Thoracic aorta (tissue), 2 donors: ENCODE data around the gene B9D2. TPM values are rescaled to one million over a fixed set of nuclear protein-coding genes. Genes with fewer than 3 reads are reported as not detected.

Source experiments
- ATAC-seq: fragments of 150-250 bp; one replicate; pipeline ENCODE4 v1.8.0; 2017; ENCODE audit warnings: low read depth; ENCODE audit not compliant: insufficient number of reproducible peaks, low FRiP score
- DNase-seq: peaks from one replicate; pipeline ENCODE4 v3.0.0-alpha.2; 2020; ENCODE audit warnings: low spot score
- H3K27ac ChIP-seq, 2 donors: fragments of 200-600 bp; sonication (generic); 1 replicate in 1 of 2; 2 replicates in 1 of 2; pipeline ENCODE4 v1.5.1; 2016; ENCODE audit warnings: mild to moderate bottlenecking in 2 of 2, moderate library complexity in 2 of 2
- H3K27me3 ChIP-seq: fragments of 200-600 bp; sonication (generic); replicated peaks from 2 replicates; pipeline ENCODE4 v1.6.0; 2016; ENCODE audit warnings: mild to moderate bottlenecking; ENCODE audit not compliant: insufficient read depth
- H3K36me3 ChIP-seq: fragments of 200-600 bp; sonication (generic); one replicate; pipeline ENCODE4 v1.5.1; 2016
- H3K4me1 ChIP-seq, 2 donors: fragments of 200-600 bp; sonication (generic); 1 replicate in 1 of 2; 2 replicates in 1 of 2; pipeline versions ENCODE4 v1.5.1 to v1.6.0; 2016; ENCODE audit warnings: low read depth in 2 of 2, mild to moderate bottlenecking in 1 of 2; ENCODE audit not compliant: control insufficient read depth in 1 of 2
- H3K4me3 ChIP-seq: fragments of 200-600 bp; sonication (generic); 2 replicates; pipeline ENCODE4 v1.5.1; 2016; ENCODE audit warnings: mild to moderate bottlenecking
- H3K9me3 ChIP-seq: fragments of 200-600 bp; sonication (generic); 2 replicates; pipeline ENCODE4 v1.5.1; 2016
- total RNA-seq, 2 donors: library from RNA; depleted of rRNA; stranded (reverse); fragments of >200 nt; gene quantifications; one replicate each; pipeline versions ENCODE4 v1.1.0 to v1.2.3, GENCODE V29; 2016
- TF ChIP-seq, protein P1 (sequence below): fragments of 200-600 bp; sonication (generic); IDR thresholded peaks from one replicate; pipeline ENCODE4 v1.5.1; 2019; ENCODE audit warnings: antibody characterized with exemption

B9D2 gene
- total RNA-seq, 2 donors from 2014 or later = 1.2 to 4.0 TPM

DNA sequence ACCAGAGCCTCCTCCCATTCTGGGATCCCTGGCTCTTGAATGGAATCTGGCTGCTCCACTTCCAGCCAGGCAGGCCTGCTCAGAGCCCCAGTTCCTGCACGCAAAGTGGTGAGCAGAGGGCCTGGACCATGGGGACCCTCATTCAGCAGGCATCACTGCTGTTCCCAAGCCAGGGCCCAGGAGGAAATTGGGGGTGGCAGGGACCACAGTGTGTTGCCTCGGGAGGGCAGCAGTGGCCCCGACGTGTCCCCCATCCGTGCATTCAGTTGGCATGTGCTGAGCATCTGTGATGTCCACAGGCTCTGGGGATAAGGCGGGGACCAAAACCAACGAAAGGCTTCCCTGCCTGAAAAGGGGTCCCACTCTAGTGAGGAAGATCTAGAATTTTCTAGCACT lies 42.7 kb downstream of the B9D2 start:
- Histone ChIP-seq H3K9me3 (no peaks in the 10 kb centered on the region), H3K27ac (peak overlapping the region; percentile 96 to 99), H3K4me1 (peaks cover 26 to 47% of the 10 kb centered on the region in 2 donors), H3K4me3 (no peak overlapping the region), H3K27me3 (no peaks in the 10 kb centered on the region), H3K36me3 (peaks cover 44% of the 10 kb centered on the region)
- TF ChIP-seq, protein P1, sequence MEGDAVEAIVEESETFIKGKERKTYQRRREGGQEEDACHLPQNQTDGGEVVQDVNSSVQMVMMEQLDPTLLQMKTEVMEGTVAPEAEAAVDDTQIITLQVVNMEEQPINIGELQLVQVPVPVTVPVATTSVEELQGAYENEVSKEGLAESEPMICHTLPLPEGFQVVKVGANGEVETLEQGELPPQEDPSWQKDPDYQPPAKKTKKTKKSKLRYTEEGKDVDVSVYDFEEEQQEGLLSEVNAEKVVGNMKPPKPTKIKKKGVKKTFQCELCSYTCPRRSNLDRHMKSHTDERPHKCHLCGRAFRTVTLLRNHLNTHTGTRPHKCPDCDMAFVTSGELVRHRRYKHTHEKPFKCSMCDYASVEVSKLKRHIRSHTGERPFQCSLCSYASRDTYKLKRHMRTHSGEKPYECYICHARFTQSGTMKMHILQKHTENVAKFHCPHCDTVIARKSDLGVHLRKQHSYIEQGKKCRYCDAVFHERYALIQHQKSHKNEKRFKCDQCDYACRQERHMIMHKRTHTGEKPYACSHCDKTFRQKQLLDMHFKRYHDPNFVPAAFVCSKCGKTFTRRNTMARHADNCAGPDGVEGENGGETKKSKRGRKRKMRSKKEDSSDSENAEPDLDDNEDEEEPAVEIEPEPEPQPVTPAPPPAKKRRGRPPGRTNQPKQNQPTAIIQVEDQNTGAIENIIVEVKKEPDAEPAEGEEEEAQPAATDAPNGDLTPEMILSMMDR = no peak
- ATAC-seq (no peak), DNase-seq (no peak)

DNA sequence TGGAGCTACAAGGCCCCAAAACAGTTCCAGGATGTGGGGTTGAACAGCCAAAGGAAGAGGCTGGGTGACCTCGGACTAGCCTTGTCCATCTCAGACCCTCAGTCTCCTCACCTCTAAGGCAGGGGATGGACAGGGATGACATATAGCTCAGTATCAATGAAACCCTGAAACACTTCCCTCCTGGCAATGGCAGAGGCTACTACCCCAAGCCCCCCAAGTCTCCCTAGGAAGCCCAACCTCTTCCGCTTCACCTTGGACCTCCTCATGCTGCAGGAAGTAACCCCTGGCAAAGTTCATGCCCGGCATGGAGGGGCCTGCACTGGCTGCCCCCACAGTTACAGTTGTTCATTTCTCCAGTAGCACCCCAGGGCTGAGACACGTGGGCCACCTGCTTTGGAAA lies 43.4 kb downstream of the B9D2 start:
- H3K36me3 ChIP-seq = peaks cover 45% of the 10 kb centered on the region
- TF ChIP-seq, protein P1 = no peak
- no peak overlapping the region for H3K27ac ChIP-seq
- peaks cover 20 to 40% of the 10 kb centered on the region in 2 donors for H3K4me1 ChIP-seq
- DNase-seq = no peak
- no peak for ATAC-seq
- no peaks in the 10 kb centered on the region for H3K9me3 ChIP-seq
- H3K27me3 ChIP-seq = no peaks in the 10 kb centered on the region
- H3K4me3 ChIP-seq = no peak overlapping the region

DNA sequence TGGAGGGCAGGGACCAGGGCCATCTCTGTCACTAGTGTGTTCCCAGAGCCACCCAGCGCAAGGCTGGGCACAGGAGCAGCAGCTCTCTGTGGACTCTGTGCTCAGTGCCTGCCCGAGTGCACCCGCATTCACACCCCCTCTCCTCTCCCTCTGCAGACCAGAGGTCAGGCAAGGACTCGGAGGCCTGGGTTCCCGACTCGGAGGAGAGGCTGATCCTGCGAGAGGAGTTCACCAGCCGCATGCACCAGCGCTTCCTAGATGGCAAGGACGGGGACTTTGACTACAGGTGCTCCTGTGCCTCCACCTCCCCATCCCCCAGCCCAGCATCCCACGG lies 43.8 kb downstream of the B9D2 start:
- ATAC-seq (no peak), DNase-seq (no peak)
- Histone ChIP-seq H3K4me1 (peaks cover 19 to 38% of the 10 kb centered on the region in 2 donors), H3K27me3 (no peaks in the 10 kb centered on the region), H3K36me3 (peaks cover 45% of the 10 kb centered on the region), H3K9me3 (no peaks in the 10 kb centered on the region), H3K27ac (no peak overlapping the region), H3K4me3 (no peak overlapping the region)
- TF ChIP-seq, protein P1 = no peak

DNA sequence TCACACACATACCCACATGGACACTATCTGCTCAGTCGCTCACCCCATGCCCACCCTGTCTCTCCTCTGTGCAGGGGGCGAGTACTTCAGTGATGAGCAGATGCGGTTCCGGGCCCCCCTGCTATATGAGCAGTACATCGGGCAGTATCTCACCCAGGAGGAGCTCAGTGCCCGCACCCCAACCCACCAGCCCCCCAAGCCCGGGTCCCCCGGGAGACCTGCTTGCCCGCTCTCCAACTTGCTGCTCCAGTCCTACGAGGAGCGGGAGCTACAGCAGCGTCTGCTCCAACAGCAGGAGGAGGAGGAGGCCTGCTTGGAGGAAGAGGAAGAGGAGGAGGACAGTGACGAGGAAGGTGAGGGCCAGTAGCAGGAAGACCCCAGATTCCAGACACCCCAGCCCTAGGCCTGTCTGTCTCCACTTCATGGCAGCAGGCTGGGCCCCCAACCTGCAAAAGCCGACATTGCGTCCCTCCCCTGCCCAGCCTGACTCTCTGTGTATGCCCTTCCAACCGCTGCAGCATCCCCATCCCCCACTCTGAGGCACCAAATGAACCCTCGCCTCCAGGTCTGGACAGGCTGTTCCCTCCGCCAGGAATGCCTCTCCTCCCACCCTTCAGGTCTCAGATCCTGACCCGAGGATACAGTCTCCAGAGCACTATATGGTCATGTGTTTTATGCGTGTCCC lies 44.3 kb downstream of the B9D2 start:
- H3K9me3 ChIP-seq = no peaks in the 10 kb centered on the region
- peaks cover 19 to 33% of the 10 kb centered on the region in 2 donors for H3K4me1 ChIP-seq
- no peak for ATAC-seq
- no peak for DNase-seq
- H3K27ac ChIP-seq = no peak overlapping the region
- no peaks in the 10 kb centered on the region for H3K27me3 ChIP-seq
- H3K4me3 ChIP-seq = no peak overlapping the region
- TF ChIP-seq, protein P1 = no peak
- peaks cover 45% of the 10 kb centered on the region for H3K36me3 ChIP-seq

DNA sequence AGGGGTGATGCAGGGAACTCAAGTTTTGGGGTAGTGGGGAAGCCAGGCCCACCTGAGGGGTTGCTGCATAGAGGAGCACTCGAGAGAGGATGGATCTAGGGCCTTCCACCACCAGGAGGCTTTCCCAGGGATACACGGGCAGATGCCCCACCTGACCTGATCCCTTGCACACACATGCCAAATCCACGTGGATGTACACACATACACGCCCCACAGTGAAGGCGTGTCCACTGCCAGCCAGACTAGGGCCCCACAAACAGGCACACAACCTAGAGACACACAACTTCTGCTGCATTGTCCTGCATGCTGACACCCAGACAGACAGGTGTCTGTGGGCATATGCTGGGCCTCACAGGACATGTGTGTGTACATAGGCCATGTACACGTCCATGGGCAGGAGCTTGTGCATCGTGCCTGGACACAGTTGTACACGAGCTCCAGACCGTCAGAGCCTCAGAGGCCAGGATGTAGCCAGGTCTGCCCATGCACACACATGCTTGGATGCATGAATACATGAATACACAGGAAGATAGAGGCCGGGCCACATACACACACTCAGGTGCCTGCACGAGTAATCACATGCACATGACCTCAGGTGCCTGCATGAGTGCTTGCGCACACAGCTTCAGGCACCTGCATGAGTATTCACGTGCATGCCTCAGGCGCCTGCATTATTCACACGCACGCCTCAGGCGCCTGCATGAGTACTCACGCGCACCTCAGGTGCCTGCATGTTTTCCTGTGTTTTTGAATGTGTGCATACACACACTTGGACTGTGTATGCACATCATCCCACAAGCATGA lies 45.1 kb downstream of the B9D2 start:
- H3K4me3 ChIP-seq = no peak overlapping the region
- no peaks in the 10 kb centered on the region for H3K9me3 ChIP-seq
- TF ChIP-seq, protein P1 = no peak
- ATAC-seq = no peak
- DNase-seq = no peak
- H3K27me3 ChIP-seq = no peaks in the 10 kb centered on the region
- peaks cover 17 to 25% of the 10 kb centered on the region in 2 donors for H3K4me1 ChIP-seq
- no peak overlapping the region for H3K27ac ChIP-seq
- peaks cover 45% of the 10 kb centered on the region for H3K36me3 ChIP-seq
